Left renal pelvis (tissue), 4 donors: Measurements from ENCODE around the gene SAP30BP. TPM values are rescaled to one million over a fixed set of nuclear protein-coding genes. Genes with fewer than 3 reads are reported as not detected.
A peak's percentile ranks its signal among the peaks of the same experiment; 100 is the strongest.

Experiments used
- DNase-seq, 4 donors: peaks; one replicate each; pipeline ENCODE4 v3.0.0-alpha.2; 2013; ENCODE audit warnings: low read depth in 4 of 4, low spot score in 3 of 4
- polyA plus RNA-seq, 4 donors: library from polyadenylated mRNA; unstranded; fragments of 120-200 nt; gene quantifications; one replicate each; pipeline ENCODE4 v1.2.1, GENCODE V29; 2013; ENCODE audit not compliant: insufficient read length in 4 of 4

The SAP30BP gene
- polyA plus RNA-seq, 4 donors = 93.6 to 103 (median 96.9) TPM

GRCh38 chr17:75645889-75646637, 21.1 kb upstream of the SAP30BP start:
- peak in 1 of 4 donors; percentile 76 for DNase-seq

- no peak for DNase-seq
These were observed 20.5 kb upstream of the SAP30BP start for GRCh38 chr17:75646638-75646992.

- no peak for DNase-seq
These were observed 20.1 kb upstream of the SAP30BP start for GRCh38 chr17:75647061-75647460.

- no peak for DNase-seq
These were observed 19.2 kb upstream of the SAP30BP start for GRCh38 chr17:75647921-75648320.

GRCh38 chr17:75649687-75650086, 17.5 kb upstream of the SAP30BP start:
- no peak for DNase-seq

GRCh38 chr17:75650874-75651273, 16.3 kb upstream of the SAP30BP start:
- DNase-seq = no peak

- no peak for DNase-seq
These were observed 14.8 kb upstream of the SAP30BP start for GRCh38 chr17:75652341-75652740.

GRCh38 chr17:75652934-75653549, 14.1 kb upstream of the SAP30BP start:
- DNase-seq = no peak

- no peak for DNase-seq
These were observed 13.0 kb upstream of the SAP30BP start for GRCh38 chr17:75654176-75654575.

GRCh38 chr17:75658237-75658636, 8.9 kb upstream of the SAP30BP start:
- no peak for DNase-seq

GRCh38 chr17:75661531-75661930, 5.6 kb upstream of the SAP30BP start:
- no peak for DNase-seq

GRCh38 chr17:75662511-75662910, 4.6 kb upstream of the SAP30BP start:
- DNase-seq = no peak

GRCh38 chr17:75664099-75664549, 3.0 kb upstream of the SAP30BP start:
- no peak for DNase-seq

GRCh38 chr17:75665981-75666380, 1.2 kb upstream of the SAP30BP start:
- no peak for DNase-seq

GRCh38 chr17:75667825-75668224, 687 bp downstream of the SAP30BP start:
- no peak for DNase-seq

GRCh38 chr17:75668489-75668888, 1.4 kb downstream of the SAP30BP start:
- DNase-seq = no peak

- no peak for DNase-seq
These were observed 3.7 kb downstream of the SAP30BP start for GRCh38 chr17:75670868-75671267.

- no peak for DNase-seq
These were observed 4.9 kb downstream of the SAP30BP start for GRCh38 chr17:75672011-75672410.

GRCh38 chr17:75673487-75673886, 6.3 kb downstream of the SAP30BP start:
- no peak for DNase-seq

- no peak for DNase-seq
These were observed 9.3 kb downstream of the SAP30BP start for GRCh38 chr17:75676461-75676860.

- no peak for DNase-seq
These were observed 12.6 kb downstream of the SAP30BP start for GRCh38 chr17:75679706-75680211.

- no peak for DNase-seq
These were observed 13.3 kb downstream of the SAP30BP start for GRCh38 chr17:75680431-75680830.
